ENCODE data around the gene PDZRN4.

- TF ChIP-seq ZFP36 (IDR thresholded peaks at IDR 0.05; ENCODE audit: borderline replicate concordance, partially characterized antibody) (no peak), EP300 (IDR thresholded peaks at IDR 0.05) (no peak), RFX5 (IDR thresholded peaks at IDR 0.05) (no peak), TP53 (CRISPR knock-in tag; IDR thresholded peaks at IDR 0.05) (no peak)
- TF ChIP-seq, protein P1, sequence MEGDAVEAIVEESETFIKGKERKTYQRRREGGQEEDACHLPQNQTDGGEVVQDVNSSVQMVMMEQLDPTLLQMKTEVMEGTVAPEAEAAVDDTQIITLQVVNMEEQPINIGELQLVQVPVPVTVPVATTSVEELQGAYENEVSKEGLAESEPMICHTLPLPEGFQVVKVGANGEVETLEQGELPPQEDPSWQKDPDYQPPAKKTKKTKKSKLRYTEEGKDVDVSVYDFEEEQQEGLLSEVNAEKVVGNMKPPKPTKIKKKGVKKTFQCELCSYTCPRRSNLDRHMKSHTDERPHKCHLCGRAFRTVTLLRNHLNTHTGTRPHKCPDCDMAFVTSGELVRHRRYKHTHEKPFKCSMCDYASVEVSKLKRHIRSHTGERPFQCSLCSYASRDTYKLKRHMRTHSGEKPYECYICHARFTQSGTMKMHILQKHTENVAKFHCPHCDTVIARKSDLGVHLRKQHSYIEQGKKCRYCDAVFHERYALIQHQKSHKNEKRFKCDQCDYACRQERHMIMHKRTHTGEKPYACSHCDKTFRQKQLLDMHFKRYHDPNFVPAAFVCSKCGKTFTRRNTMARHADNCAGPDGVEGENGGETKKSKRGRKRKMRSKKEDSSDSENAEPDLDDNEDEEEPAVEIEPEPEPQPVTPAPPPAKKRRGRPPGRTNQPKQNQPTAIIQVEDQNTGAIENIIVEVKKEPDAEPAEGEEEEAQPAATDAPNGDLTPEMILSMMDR (IDR thresholded peaks at IDR 0.05), result no peak
These were observed 123.8 kb downstream of the PDZRN4 start for GRCh38 chr12:41311883-41312282.
